Osteoblast (primary cell): Measurements from ENCODE around the gene KCNAB1. TPM values are rescaled to one million over a fixed set of nuclear protein-coding genes. Genes with fewer than 3 reads are reported as not detected.
"Not testable (repeated sequence)": the region's sequence is repeated elsewhere in the genome, so short reads cannot be mapped to it uniquely, and the experiment has no call there.

ENCODE experiments used
- DNase-seq: peaks from one replicate; pipeline ENCODE4 v3.0.0; 2011; ENCODE audit warnings: low spot score, mixed read lengths; ENCODE audit not compliant: insufficient read length; ENCODE audit errors: missing footprints
- H2AFZ ChIP-seq: 2 replicates; pipeline ENCODE4 v1.6.0; 2011; ENCODE audit warnings: mild to moderate bottlenecking, low read length
- H3K27ac ChIP-seq: 2 replicates; pipeline ENCODE4 v1.5.1; 2011; ENCODE audit warnings: mild to moderate bottlenecking, low read depth, low read length, moderate library complexity
- H3K27me3 ChIP-seq: 2 replicates; pipeline ENCODE4 v1.6.0; 2012; ENCODE audit warnings: mild to moderate bottlenecking, control low read depth, inconsistent platforms, low read length, moderate library complexity; ENCODE audit not compliant: insufficient read depth
- H3K36me3 ChIP-seq: 2 replicates; pipeline ENCODE4 v1.5.1; 2011; ENCODE audit warnings: mild to moderate bottlenecking, low read length, control low read depth, moderate library complexity; ENCODE audit not compliant: insufficient read depth
- H3K4me1 ChIP-seq: 2 replicates; pipeline ENCODE4 v1.5.1; 2011; ENCODE audit warnings: mild to moderate bottlenecking, low read length, control low read depth, moderate library complexity; ENCODE audit not compliant: insufficient read depth
- H3K4me2 ChIP-seq: 2 replicates; pipeline ENCODE4 v1.6.0; 2011; ENCODE audit warnings: mild to moderate bottlenecking, low read length; ENCODE audit not compliant: insufficient read depth
- H3K4me3 ChIP-seq: fragments of 200-600 bp; sonication (generic); 3 replicates; pipeline ENCODE4 v1.5.1; 2012; ENCODE audit warnings: mild to moderate bottlenecking, low read length, inconsistent platforms; ENCODE audit not compliant: insufficient read depth
- H3K79me2 ChIP-seq: 2 replicates; pipeline ENCODE4 v1.6.0; 2012; ENCODE audit warnings: mild to moderate bottlenecking, low read length, control low read depth, inconsistent platforms; ENCODE audit not compliant: insufficient read depth
- H3K9me3 ChIP-seq: 2 replicates; pipeline ENCODE4 v1.5.1; 2011; ENCODE audit warnings: low read depth, low read length, control low read depth
- H4K20me1 ChIP-seq: 2 replicates; pipeline ENCODE4 v1.6.0; 2012; ENCODE audit warnings: mild to moderate bottlenecking, low read length, control low read depth; ENCODE audit not compliant: insufficient read depth
- total RNA-seq: library from RNA; depleted of rRNA; stranded (reverse); fragments of >200 nt; gene quantifications from 2 replicates; pipeline ENCODE4 v1.2.3, GENCODE V29; 2012
- TF ChIP-seq, protein P1 (sequence below): IDR thresholded peaks from 2 replicates; pipeline ENCODE4 v1.5.1; 2011; ENCODE audit warnings: mild to moderate bottlenecking, low read depth, low read length, moderate library complexity; ENCODE audit errors: extremely low read depth

KCNAB1 gene
- total RNA-seq, 1 donor, result 0.36 TPM

DNA sequence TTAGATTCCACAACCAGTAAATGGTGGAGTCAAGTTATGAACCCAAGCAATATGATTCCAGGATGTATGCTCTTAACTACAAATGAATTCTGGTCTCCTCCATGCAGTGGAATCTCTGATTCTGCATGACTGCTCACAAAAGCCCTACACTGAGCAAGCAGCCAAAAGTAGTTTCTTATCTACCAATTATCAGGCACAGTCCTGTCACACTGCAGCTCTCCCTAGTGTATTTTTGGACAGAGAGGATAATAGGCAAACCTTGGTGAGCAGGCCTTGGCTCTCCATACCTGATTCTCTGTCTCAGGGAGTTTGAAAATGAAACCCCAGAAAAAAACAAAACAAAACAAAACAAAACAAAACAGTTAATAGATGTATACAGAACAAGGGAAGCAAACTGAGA, 438.0 kb downstream of the KCNAB1 start:
- H4K20me1 ChIP-seq, result no peaks in the 10 kb centered on the region
- DNase-seq, result no peak
- no peak overlapping the region for H3K4me2 ChIP-seq
- H3K27ac ChIP-seq, result no peak overlapping the region
- H3K9me3 ChIP-seq, result no peaks in the 10 kb centered on the region
- no peaks in the 10 kb centered on the region for H3K27me3 ChIP-seq
- peaks cover 11% of the 10 kb centered on the region for H3K4me1 ChIP-seq
- peaks cover 16% of the 10 kb centered on the region for H3K79me2 ChIP-seq
- H2AFZ ChIP-seq, result peak overlapping the region; percentile 57
- H3K4me3 ChIP-seq, result no peak overlapping the region
- TF ChIP-seq, protein P1, sequence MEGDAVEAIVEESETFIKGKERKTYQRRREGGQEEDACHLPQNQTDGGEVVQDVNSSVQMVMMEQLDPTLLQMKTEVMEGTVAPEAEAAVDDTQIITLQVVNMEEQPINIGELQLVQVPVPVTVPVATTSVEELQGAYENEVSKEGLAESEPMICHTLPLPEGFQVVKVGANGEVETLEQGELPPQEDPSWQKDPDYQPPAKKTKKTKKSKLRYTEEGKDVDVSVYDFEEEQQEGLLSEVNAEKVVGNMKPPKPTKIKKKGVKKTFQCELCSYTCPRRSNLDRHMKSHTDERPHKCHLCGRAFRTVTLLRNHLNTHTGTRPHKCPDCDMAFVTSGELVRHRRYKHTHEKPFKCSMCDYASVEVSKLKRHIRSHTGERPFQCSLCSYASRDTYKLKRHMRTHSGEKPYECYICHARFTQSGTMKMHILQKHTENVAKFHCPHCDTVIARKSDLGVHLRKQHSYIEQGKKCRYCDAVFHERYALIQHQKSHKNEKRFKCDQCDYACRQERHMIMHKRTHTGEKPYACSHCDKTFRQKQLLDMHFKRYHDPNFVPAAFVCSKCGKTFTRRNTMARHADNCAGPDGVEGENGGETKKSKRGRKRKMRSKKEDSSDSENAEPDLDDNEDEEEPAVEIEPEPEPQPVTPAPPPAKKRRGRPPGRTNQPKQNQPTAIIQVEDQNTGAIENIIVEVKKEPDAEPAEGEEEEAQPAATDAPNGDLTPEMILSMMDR, result no peak
- peaks cover 4% of the 10 kb centered on the region for H3K36me3 ChIP-seq

DNA sequence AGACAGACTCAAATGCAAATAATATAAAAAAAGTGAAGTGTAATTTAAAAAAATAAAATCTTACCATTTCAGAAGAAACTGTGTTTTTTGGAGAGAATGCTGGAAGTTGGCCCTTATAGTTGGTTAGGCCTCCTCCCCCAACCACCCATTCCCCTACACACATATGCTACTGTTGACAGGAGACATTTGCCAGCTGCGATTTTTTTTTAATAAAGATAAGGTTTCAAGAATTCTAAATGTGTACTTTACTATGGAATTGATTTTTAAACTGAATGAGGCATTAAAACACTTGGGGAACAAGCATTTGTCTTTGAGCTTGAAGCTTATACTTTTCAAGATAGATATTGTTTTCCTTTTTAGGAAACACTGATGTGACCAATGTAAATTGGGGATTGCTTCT, 438.9 kb downstream of the KCNAB1 start:
- Histone ChIP-seq H3K4me3 (no peak overlapping the region), H3K27ac (no peak overlapping the region), H3K4me2 (no peak overlapping the region), H3K4me1 (peaks cover 7% of the 10 kb centered on the region), H3K9me3 (no peaks in the 10 kb centered on the region), H3K36me3 (no peaks in the 10 kb centered on the region), H2AFZ (no peak overlapping the region), H3K27me3 (no peaks in the 10 kb centered on the region), H3K79me2 (peaks cover 6% of the 10 kb centered on the region), H4K20me1 (no peaks in the 10 kb centered on the region)
- TF ChIP-seq, protein P1, result no peak
- no peak for DNase-seq

DNA sequence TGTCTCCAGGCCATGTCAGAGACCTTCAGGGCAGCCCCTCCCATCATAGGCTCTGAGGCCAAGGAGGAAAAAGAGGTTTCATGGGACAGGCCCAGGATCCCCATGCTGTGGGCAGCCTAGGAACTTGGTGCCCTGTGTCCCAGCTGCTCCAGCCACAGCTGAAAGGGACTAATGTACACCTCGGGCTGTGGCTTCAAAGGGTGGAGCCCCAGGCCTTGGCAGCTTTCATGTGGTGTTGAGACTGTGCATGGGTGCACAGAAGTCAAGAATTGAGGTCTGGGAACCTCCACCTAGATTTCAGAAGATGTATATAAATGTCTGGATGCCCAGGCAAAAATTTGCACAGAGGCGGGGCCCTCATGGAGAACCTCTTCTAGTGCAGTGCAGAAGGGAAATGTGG, 441.2 kb downstream of the KCNAB1 start:
- no peaks in the 10 kb centered on the region for H3K36me3 ChIP-seq
- H4K20me1 ChIP-seq, result no peaks in the 10 kb centered on the region
- no peak overlapping the region for H3K4me2 ChIP-seq
- no peak overlapping the region for H3K27ac ChIP-seq
- no peaks in the 10 kb centered on the region for H3K9me3 ChIP-seq
- DNase-seq, result no peak
- TF ChIP-seq, protein P1, result no peak
- H3K4me3 ChIP-seq, result no peak overlapping the region
- H3K4me1 ChIP-seq, result no peaks in the 10 kb centered on the region
- no peaks in the 10 kb centered on the region for H3K79me2 ChIP-seq
- H3K27me3 ChIP-seq, result no peaks in the 10 kb centered on the region
- no peak overlapping the region for H2AFZ ChIP-seq

DNA sequence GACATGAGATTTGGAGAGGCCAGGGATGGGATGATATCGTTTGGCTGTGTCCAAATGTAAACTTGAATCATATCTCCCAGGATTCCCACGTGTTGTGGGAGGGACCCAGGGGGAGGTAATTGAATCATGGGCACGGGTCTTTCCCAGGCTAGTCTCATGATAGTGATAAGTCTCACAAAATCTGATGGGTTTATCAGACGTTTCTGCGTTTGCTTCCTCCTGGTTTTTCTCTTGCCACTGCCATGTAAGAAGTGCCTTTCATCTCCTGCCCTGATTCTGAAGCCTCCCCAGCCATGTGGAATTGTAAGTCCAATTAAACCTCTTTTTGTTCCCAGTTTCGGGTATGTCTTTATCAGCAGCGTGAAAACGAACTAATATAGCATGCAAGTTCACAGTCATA, 442.1 kb downstream of the KCNAB1 start:
- H3K79me2 ChIP-seq, H2AFZ ChIP-seq, H3K27ac ChIP-seq, H3K4me3 ChIP-seq, H4K20me1 ChIP-seq, H3K36me3 ChIP-seq, H3K9me3 ChIP-seq, DNase-seq, H3K4me1 ChIP-seq, H3K27me3 ChIP-seq, H3K4me2 ChIP-seq: not testable (repeated sequence)
